Activated CD4-positive, CD25-positive, alpha-beta regulatory T cell treated with anti-CD3 and anti-CD28 coated beads, Interleukin-2, amount 50 U/mL, for 16 hours (primary cell): ENCODE results near the gene NLRP1.
A peak's percentile ranks its signal among the peaks of the same experiment; 100 is the strongest.
"Not testable (repeated sequence)": the region's sequence is repeated elsewhere in the genome, so short reads cannot be mapped to it uniquely, and the experiment has no call there.

ENCODE experiments used
- DNase-seq: peaks from one replicate; pipeline ENCODE4 v3.0.0-alpha.2; 2020; ENCODE audit warnings: low read depth, low spot score

The NLRP1 gene

GRCh38 chr17:5587438-5588032 lies 3.2 kb upstream of the NLRP1 start:
- peak; percentile 57 for DNase-seq

GRCh38 chr17:5585836-5586521 lies 1.7 kb upstream of the NLRP1 start:
- no peak for DNase-seq

GRCh38 chr17:5585287-5585794 lies 1.0 kb upstream of the NLRP1 start:
- no peak for DNase-seq

DNA sequence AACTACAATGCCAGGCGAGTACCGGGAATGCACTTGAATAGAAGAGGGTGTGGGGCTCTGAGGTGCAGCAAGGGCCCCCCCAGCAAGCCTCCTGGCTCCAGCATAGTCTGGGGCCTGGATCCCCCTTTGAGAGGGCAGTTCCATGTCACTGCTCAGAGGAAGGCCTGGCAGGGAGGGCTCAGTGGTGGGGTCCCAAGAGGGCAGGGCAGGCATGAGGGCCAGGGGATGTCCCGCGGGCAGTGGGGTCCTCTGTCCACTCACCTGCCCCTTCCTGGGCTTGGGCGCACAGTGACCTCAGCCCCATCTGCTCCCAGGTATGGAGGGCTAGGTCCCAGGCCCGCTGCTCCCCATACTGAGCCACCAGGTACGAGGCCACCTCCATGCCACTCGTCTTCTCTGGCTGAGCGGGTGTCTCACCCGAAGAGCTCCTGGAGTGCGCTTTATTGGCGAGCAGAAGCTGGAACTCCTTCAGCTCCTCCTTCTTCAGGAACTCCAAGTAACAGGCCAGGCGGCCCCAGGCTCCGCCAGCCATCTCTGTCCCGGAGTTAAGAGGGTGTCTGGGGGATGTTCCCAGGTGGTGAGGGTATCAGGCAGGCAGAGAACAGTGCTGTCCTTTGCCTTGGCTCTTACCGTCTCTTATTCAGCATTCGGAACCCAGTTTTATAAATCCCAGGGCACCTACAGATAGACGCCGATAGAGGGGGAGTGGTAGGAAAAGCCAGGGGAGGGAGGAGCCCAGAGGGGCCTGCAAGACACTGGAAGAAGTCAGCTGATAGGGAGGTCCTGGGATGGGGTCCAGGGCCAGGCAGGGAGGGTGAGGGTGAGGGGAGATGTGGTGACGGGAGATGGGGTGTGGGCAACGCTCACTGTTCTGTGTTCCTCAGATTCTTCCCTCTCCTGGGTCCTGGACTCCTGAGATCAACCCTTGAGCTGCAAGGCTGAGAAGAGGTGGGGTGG lies 605 bp downstream of the NLRP1 start:
- DNase-seq = no peak

DNA sequence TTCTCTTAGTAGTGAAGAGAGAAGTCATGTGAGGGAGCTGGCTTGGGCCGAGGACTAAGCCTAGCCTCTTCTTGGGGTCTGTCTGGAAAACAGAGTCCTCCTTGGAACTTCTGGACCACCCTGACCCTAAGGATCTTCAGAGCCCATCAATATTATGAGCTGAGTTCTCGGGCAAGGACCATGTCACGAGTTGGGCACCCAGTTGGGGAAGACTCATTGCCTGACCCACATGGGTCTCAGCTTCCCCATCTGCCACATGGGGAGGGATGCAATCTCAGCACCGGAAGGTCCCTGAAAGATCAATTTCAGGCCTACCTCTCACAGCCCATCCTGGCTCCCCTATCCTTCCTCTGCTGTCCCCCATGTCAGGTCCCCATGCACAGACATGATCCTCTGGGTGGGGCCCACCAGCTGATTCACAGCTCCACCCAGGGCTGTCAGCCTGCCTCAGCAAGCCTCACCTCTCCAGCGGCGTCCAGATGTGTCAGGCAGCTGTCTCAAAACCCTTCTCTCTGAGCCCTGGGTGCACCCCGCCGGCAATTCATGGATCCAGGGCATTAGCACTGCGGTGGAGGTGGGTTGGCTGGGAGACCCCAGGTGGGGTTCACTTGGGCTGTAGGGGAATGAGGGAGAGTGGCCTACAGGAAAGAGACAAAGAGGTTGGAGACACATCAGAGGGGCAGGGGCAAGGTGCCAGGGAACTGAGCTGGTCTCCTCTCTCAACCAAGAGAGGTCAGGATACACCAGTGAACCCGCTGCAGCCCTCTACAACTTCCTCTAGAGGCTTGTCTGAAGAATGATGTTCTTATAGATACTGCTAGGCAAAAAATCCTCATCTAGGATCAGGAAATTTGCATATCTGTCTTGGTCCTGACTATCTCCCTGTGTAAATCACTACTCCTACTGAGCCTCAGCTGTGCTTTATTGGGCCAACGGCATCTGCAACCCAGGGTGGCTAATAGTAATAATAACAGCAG lies 1.8 kb downstream of the NLRP1 start:
- DNase-seq = no peak

- no peak for DNase-seq
Observed at GRCh38 chr17:5581655-5582054, 2.7 kb downstream of the NLRP1 start.

DNA sequence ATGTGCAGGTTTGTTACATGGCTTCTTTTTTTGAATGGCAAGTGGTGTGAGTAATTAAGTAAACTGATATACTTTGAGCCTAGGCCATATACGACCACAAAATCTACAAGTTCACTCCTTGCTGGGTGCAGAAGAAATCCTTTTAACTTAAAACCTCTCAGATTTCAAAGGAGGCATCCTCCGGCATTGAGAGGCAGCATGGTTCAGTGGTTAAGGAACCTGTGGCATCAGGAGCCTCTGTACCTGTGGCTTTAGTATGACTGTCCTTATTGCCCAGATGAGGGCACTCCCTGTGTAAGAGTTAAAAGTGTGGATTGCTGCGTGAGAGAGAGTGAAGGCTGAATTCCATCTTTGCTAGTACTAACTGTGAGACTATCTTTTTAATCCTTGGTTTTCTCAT lies 3.3 kb downstream of the NLRP1 start:
- DNase-seq = no peak

DNA sequence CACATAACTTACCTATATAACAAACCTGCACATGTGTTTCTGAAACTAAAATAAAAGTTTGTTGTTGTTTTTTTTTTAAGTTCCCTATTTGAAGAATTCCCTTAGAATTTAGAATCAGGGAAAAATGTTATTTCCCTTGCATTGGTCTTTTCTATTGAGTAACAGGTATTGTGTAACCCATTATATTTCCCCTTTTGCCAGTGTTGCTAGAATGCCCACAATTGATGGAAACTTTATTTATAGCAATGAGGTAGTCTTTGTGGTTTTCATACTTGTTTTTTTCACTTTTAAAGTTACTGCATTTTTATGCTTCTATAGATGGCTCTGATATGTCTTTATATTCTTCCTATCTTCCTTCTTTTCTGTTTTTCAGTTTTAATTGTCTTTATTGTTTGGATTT lies 3.9 kb downstream of the NLRP1 start:
- DNase-seq = no peak

DNA sequence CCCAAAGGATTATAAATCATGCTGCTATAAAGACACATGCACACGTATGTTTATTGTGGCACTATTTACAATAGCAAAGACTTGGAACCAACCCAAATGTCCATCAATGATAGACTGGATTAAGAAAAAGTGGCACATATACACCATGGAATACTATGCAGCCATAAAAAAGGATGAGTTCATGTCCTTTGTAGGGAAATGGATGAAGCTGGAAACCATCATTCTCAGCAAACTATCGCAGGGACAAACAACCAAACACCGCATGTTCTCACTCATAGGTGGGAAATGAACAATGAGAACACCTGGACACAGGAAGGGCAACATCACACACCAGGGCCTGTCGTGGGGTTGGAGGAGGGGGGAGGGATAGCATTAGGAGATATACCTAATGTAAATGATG lies 5.5 kb downstream of the NLRP1 start:
- DNase-seq = not testable (repeated sequence)

DNA sequence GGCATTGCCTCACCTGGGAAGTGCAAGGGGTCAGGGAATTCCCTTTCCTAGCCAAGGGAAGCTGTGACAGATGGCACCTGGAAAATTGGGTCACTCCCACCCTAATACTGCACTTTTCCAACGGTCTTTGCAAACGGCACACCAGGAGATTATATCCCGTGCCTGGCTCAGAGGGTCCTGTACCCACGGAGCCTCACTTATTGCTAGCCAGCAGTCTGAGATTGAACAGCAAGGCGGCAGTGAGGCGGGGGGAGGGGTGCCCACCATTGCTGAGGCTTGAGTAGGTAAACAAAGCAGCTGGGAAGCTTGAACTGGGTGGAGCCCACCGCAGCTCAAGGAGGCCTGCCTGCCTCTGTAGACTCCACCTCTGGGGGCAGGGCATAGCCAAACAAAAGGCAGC lies 11.3 kb downstream of the NLRP1 start:
- DNase-seq = not testable (repeated sequence)

DNA sequence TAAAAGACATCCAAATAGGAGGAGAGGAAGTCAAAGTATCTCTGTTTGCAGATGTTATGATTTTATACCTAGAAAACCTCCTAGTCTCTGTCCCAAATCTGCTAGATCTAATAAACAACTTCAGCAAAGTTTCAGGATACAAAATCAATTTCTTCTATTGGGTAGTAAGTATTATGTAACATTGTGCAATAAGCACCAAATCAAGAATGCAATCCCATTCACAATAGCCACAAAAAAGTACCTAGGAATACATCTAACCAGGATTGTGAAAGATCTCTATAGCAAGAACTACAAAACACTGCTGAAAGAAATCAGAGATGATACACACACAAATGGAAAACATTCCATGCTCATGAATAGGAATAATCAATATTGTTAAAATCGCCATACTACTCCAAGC lies 13.0 kb downstream of the NLRP1 start:
- no peak for DNase-seq

- no peak for DNase-seq
Observed at GRCh38 chr17:5565808-5566207, 18.5 kb downstream of the NLRP1 start.

GRCh38 chr17:5563456-5563855 lies 20.9 kb downstream of the NLRP1 start:
- no peak for DNase-seq

- no peak for DNase-seq
Observed at GRCh38 chr17:5562661-5563360, 21.5 kb downstream of the NLRP1 start.

- no peak for DNase-seq
Observed at GRCh38 chr17:5561736-5562571, 22.4 kb downstream of the NLRP1 start.

- no peak for DNase-seq
Observed at GRCh38 chr17:5560361-5560988, 23.8 kb downstream of the NLRP1 start.

DNA sequence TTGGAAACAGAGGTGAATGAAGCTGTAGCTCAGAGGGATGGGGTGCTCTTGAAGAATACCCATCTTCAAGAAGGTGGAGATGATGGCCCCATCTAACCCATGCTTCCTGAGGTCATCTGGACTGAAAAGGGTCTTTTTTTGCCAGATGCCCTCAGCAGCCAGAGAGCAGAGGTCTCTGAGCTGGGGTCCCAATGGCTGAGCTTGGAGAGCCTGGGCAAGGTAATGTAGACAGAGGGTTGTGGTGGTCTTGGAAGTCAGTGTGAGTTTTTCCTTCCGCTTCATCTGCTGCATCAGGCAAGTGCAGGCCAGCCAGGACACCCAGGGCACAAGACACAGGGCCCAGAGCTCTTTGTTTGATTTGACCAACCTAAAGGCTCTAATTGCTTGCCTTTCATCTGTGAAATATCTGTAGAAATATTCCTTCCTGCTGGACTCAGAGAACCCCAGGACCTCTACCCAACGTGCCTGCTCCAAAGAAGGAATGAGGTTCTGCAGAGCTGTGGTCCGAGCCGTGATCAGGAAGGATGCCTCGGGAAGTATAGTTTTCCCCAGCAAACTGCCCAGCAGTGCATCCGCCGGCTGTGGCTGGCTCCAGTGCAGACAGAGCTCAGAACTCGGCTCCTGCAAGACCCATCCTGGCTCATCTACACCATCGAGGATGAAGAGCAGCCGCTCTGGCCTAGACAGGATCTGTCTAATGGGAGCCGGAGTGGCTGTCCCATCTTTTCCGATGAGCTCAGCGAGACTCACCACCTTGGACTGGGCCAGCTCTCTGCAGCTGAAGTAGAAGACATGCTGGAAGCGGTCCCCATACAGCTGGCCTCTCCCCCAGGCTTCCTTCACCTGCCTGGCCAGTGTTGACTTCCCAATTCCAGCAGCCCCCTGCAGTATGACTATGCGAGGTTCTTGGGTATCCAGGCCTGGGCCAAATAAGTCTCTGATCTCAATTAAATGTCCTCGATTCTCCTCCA lies 25.2 kb downstream of the NLRP1 start:
- no peak for DNase-seq

- no peak for DNase-seq
Observed at GRCh38 chr17:5557990-5558389, 26.3 kb downstream of the NLRP1 start.
